GM12873 (cell line): ENCODE data around the gene STAT5B.

Source experiments
- TF ChIP-seq, protein P1 (sequence below): IDR thresholded peaks from 2 replicates; pipeline ENCODE4 v1.5.1; 2012; ENCODE audit warnings: low read depth, mild to moderate bottlenecking, moderate library complexity, low read length, control low read depth; ENCODE audit not compliant: insufficient read depth; ENCODE audit errors: missing control alignments

Gene STAT5B

DNA sequence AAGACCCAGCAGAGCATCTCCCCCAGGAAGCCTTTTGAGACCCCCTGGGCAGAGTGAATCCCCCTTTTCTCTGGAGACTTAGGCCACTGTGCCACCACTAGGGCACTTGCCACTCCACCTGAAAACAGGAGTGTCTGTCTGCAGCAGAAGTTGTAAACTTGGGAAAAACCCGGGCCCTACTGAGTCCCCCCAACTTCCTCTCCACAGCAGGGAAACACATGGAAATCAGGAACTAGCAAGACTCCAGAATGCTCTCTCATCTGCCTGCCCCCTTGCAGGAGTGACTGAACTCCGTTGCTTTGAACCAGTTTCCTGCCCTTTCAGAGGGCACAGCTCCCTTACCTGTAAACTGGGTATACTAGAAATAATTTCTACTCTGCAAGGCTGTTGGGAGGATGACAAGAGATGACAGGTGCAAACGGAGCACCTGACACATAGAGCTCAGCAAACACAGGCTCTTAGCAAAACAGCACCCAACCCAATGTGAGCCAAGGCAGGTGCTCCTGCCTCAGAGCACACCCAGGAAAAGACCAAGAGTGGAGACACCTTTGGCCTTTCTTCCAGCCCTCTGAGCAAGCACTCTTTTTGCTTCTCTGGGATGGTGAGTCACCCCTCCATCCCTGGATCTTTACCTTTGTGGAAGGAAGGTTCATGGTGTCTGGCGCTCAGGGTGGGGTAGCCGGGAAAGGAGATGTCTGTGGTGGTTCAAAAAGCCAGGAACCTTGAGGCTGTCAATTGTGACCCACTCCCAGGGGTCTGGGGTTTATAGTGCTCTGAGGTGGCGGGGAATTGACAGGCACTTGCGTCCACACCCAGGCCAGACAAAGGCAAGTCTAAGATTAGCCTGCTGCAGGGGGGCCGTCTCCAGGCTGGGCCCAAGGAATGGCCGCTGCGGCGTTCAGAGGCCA is 91.2 kb downstream of the STAT5B start, which contains the start of gene HCRT:
TSS of gene HCRT (minus strand) at position 740 of the 908 bp plus-strand sequence. CDS start at position 653, 87 bp downstream.
- TF ChIP-seq, protein P1, sequence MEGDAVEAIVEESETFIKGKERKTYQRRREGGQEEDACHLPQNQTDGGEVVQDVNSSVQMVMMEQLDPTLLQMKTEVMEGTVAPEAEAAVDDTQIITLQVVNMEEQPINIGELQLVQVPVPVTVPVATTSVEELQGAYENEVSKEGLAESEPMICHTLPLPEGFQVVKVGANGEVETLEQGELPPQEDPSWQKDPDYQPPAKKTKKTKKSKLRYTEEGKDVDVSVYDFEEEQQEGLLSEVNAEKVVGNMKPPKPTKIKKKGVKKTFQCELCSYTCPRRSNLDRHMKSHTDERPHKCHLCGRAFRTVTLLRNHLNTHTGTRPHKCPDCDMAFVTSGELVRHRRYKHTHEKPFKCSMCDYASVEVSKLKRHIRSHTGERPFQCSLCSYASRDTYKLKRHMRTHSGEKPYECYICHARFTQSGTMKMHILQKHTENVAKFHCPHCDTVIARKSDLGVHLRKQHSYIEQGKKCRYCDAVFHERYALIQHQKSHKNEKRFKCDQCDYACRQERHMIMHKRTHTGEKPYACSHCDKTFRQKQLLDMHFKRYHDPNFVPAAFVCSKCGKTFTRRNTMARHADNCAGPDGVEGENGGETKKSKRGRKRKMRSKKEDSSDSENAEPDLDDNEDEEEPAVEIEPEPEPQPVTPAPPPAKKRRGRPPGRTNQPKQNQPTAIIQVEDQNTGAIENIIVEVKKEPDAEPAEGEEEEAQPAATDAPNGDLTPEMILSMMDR = peak; percentile 10

DNA sequence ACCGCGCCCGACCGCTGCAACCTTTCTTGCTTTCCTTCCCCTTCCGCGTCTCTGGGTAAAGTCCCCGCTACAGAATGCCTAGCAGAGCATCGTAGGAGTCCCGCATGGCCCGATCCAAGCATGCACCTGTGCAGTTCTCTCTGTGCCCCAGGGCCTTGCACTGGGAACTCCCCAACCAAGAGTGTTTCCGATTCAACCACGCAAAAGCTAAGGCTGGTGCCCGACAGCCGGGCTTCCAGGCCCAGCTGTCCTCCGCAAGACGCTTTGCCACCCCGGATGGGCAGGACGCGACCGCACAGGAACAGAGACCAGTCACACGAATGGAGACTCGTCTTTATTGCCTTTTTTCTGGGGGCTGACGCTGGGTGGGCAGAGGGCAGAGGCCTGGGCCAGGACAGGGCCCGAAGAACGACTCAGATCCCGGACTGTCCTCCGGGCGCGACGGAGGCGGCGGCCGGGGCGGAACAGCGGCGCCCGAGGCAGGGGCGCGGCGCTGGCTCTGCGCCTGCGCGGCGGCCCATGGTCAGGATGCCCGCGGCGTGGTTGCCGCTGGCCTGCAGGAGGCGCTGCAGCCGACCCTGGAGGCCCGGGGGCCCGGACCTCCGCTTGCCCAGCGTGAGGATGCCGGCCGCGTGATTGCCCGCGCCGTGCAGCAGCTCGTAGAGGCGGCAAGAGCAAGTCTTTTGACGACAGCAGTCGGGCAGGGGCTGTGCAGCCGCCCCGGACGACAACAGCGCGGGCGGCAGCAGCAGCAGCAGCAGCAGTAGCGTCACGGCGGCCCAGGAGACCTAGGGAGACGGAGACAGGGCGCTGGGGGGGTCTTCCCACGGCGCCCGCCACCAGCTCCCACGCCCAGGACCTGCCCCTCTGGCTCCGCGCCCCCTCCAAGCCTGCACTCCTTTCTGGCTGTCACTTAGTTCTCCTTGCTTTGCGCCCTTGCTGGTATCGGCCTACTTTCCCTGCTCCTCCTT is 92.2 kb downstream of the STAT5B start:
- TF ChIP-seq, protein P1 = peak; percentile 84

DNA sequence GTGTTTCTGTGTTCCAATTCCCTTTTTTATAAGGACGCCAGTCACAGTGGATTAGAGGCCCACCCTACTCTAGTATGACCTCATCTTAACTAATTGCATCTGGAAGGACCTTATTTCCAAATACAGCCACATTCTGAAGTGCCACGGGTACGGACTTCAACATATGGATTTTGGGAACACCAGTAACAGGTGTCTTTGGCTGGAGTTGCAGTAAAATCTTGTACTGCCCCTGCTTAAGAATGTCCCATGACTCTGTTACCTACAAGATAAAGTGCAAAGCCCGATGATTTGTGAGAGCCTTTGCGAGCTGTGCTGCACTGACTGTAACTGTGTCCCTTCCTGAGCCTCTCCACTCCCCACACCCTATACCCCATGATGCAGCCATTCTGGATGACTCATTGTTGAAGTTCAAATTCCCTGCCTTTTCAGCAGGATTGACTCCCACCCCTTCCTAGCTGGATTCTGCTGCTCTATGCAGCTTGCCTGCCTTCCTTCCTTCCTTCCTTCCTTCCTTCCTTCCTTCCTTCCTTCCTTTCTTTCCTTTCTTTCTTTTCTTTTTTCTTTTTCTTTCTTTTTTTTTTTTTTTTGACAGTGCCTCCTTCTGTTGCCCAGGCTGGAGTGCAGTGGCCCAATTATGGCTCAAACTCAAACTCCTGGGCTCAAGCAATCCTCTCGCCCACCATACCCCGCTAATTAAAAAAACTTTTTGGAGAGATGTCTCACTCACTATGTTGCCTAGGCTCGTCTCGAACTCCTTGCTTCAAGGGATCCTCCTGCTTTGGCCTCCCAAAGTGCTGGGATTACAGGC is 93.1 kb downstream of the STAT5B start:
- TF ChIP-seq, protein P1 = no peak

DNA sequence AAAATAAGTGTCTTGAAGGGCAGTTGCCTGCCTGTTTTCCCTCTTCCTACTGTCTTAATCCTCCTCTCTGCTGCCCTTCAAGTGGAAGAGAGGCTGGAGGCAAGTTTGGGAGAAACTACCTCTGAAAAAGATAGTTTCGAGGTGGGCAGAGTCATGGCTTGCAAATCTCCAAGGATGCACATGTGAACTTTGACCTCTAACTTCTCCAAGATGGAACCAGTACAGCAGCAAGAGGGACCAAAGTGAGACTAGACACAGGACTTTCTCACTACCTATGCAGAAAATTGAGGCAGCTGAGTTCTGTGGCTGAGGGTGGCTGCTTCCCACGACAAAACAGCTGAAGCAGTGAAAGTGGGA is 94.4 kb downstream of the STAT5B start:
- TF ChIP-seq, protein P1 = no peak

DNA sequence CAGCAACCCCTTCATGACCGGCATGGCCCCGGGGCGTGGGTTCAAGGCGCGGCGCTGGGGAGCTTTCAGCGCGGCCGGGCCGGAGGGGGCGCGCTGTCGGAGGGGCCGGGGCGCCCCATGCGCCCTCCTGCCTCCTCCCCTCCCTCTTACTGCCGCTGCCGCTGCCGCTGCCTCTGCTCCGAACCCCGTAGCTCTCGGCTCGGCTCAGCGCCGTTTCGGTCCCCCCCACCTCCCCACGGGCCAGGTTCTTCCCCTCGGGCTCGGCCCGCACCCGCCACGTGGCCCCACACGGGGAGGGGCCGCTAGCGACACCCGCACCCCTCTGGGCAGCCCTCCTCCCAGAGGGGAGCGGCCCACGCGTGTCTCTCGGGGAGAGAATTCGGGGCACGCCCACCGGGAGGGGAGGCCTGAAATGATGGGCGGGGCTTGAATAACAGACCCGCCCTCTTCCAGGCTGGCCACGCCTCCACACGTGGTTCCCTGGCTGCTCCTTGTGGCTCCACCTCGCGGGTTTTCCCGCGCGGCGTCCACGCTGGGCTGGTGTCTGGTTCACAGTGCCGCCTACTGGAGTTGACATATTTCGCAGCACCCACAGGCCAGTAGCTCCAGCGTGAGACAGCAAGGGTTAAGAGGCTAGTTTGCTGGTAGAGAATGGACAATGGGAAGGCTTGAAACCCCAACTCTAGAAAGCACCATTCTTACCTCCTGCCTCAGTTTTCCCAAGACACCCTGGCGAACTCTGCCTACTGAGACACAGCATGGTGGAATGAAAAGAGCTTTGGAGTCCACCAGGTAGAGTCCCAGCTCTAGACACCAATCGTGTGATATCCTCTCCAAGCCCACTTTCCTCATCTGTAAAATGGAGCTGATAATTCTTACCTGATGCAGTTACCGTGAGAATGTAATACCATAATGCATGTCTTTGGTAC is 95.0 kb downstream of the STAT5B start, which contains the start of gene KCNH4:
TSS of gene KCNH4 (minus strand) at position 221 of the 929 bp plus-strand sequence. CDS start at position 24, 197 bp downstream.
- TF ChIP-seq, protein P1 = peak; percentile 84

GRCh38 chr17:42180411-42180921 is 95.7 kb downstream of the STAT5B start:
- TF ChIP-seq, protein P1 = no peak
